Panc1 (cell line): ENCODE results near the gene ENTPD8. TPM values are rescaled to one million over a fixed set of nuclear protein-coding genes. Genes with fewer than 3 reads are reported as not detected.

Experiments
- ATAC-seq: fragments of 200-7000 bp; cut with Tn5 transposase; 2 replicates; pipeline ENCODE4 v1.9.1; 2020; ENCODE audit warnings: mild to moderate bottlenecking, moderate library complexity
- BruUV-seq: library from RNA; stranded (reverse); fragments of 400-500 nt; replicated peaks from 2 replicates; lab custom pipeline; 2021; lab: Mats Ljungman, UMichigan
- CTCF ChIA-PET: fragments of 300-600 bp; sonication (Branson Sonifier 250); formaldehyde crosslinking; loops from one replicate; lab custom pipeline; 2022; ENCODE audit warnings: antibody characterized with exemption; lab: Charles Lee
- POLR2A ChIA-PET: fragments of 300-600 bp; sonication (Branson Sonifier 250); formaldehyde crosslinking; loops from one replicate; lab custom pipeline; 2022; ENCODE audit warnings: antibody characterized with exemption; lab: Charles Lee
- DNase-seq: peaks from one replicate; pipeline ENCODE4 v3.0.0-alpha.2; 2010; ENCODE audit warnings: low read depth, low spot score
- H3K27ac ChIP-seq: 2 replicates; pipeline ENCODE4 v1.5.1; 2011; ENCODE audit warnings: mild to moderate bottlenecking, low read length, inconsistent platforms
- H3K27me3 ChIP-seq: fragments of 200-500 bp; sonication (Bioruptor generic); 2 replicates; pipeline ENCODE4 v1.6.0; 2014; ENCODE audit warnings: low read length, inconsistent platforms; ENCODE audit not compliant: control insufficient read depth, insufficient read depth
- H3K36me3 ChIP-seq: fragments of 200-500 bp; sonication (Bioruptor generic); 2 replicates; pipeline ENCODE4 v1.5.1; 2014; ENCODE audit warnings: inconsistent platforms, mild to moderate bottlenecking, low read length, moderate library complexity; ENCODE audit not compliant: control insufficient read depth, insufficient read depth
- H3K4me1 ChIP-seq: 2 replicates; pipeline ENCODE4 v1.5.1; 2011; ENCODE audit warnings: inconsistent platforms, mild to moderate bottlenecking, low read length, moderate library complexity; ENCODE audit not compliant: control insufficient read depth, insufficient read depth
- H3K4me3 ChIP-seq, 2 experiments: 2 replicates each; pipeline ENCODE4 v1.5.1; 2011 to 2012; ENCODE audit warnings: low read depth in 2 of 2, low read length in 2 of 2, mild to moderate bottlenecking in 2 of 2, inconsistent platforms in 1 of 2, moderate library complexity in 1 of 2
- H3K9me3 ChIP-seq: fragments of 200-500 bp; sonication (Bioruptor generic); 2 replicates; pipeline ENCODE4 v1.5.1; 2014; ENCODE audit warnings: low read depth, mild to moderate bottlenecking, inconsistent platforms, low read length, moderate library complexity; ENCODE audit not compliant: control insufficient read depth, insufficient read depth
- CTCF ChIP-seq: fragments of 450-650 bp; IDR thresholded peaks from 2 replicates; pipeline ENCODE4 v1.5.1; 2017; ENCODE audit warnings: mild to moderate bottlenecking
- POLR2AphosphoS5 ChIP-seq: IDR thresholded peaks from 2 replicates; pipeline ENCODE4 v1.6.1; 2012; ENCODE audit warnings: mild to moderate bottlenecking, low read depth, low read length, moderate library complexity
- REST ChIP-seq, 2 experiments: IDR thresholded peaks; 2 replicates each; pipeline ENCODE4 v1.6.1; 2011 to 2012; ENCODE audit warnings: low read depth in 2 of 2, control low read depth in 1 of 2, low read length in 1 of 2, mild to moderate bottlenecking in 1 of 2, moderate library complexity in 1 of 2; ENCODE audit not compliant: insufficient read depth in 1 of 2
- SIN3A ChIP-seq: IDR thresholded peaks from 2 replicates; pipeline ENCODE4 v1.6.1; 2012; ENCODE audit warnings: low read depth, mild to moderate bottlenecking, low read length, moderate library complexity, borderline replicate concordance; ENCODE audit not compliant: insufficient read depth
- TCF7L2 ChIP-seq: IDR thresholded peaks from 2 replicates; pipeline ENCODE4 v1.6.1; 2011; ENCODE audit warnings: mild to moderate bottlenecking, low read depth, low read length, inconsistent platforms
- in situ Hi-C: cut with HindIII; loops from 2 replicates; pipeline ENCODE4 v1.10.0; 2016; ENCODE audit warnings: low sequenced_read_pairs, low pct_unique_long_range_greater_than_20kb
- intact Hi-C: fragments of 100-400 bp; cut with micrococcal nuclease; formaldehyde crosslinking; loops from one replicate; pipeline ENCODE4 v1.10.0; 2022; ENCODE audit not compliant: unreplicated experiment
- total RNA-seq: library from RNA; stranded (reverse); gene quantifications from one replicate; pipeline ENCODE4 v1.2.1, GENCODE V29; 2021; ENCODE audit not compliant: unreplicated experiment

Gene ENTPD8
- total RNA-seq, 1 experiment from 2014 or later = 3.9 TPM

- in situ Hi-C loops (no loop called here), intact Hi-C loops (no loop called here)
- H3K27ac ChIP-seq = no peak overlapping the region
- TF ChIP-seq REST (IDR thresholded peaks at IDR 0.05; ENCODE audit: insufficient read depth in 1 of 2, low read depth in 2 of 2, low read length in 1 of 2) (no peak), POLR2AphosphoS5 (no peak), TCF7L2 (no peak), CTCF (no peak), SIN3A (no peak)
- CTCF ChIA-PET = no interaction called here
- H3K9me3 ChIP-seq = no peaks in the 10 kb centered on the region
- POLR2A ChIA-PET = no interaction called here
- H3K4me1 ChIP-seq = no peaks in the 10 kb centered on the region
- ATAC-seq (no peak), DNase-seq (no peak)
- no peaks in the 10 kb centered on the region for H3K36me3 ChIP-seq
- H3K27me3 ChIP-seq = no peaks in the 10 kb centered on the region
- no peak overlapping the region for H3K4me3 ChIP-seq
- no TSS peak for BruUV-seq
These were observed 29.6 kb upstream of the ENTPD8 start for GRCh38 chr9:137470785-137471184.

GRCh38 chr9:137467896-137468295 is 26.7 kb upstream of the ENTPD8 start:
- intact Hi-C loops = no loop called here
- H3K4me1 ChIP-seq = no peaks in the 10 kb centered on the region
- H3K9me3 ChIP-seq = no peaks in the 10 kb centered on the region
- no peaks in the 10 kb centered on the region for H3K36me3 ChIP-seq
- H3K4me3 ChIP-seq = no peak overlapping the region
- TF ChIP-seq POLR2AphosphoS5 (no peak), REST (IDR thresholded peaks at IDR 0.05; ENCODE audit: insufficient read depth in 1 of 2, low read depth in 2 of 2, low read length in 1 of 2) (no peak), SIN3A (no peak), TCF7L2 (no peak), CTCF (no peak)
- DNase-seq (no peak), ATAC-seq (no peak)
- no TSS peak for BruUV-seq
- H3K27ac ChIP-seq = no peak overlapping the region
- H3K27me3 ChIP-seq = no peaks in the 10 kb centered on the region
- in situ Hi-C loops = no loop called here
- ChIA-PET POLR2A (no interaction called here), CTCF (no interaction called here)
